Loucy (cell line): ENCODE results near the gene CHTOP.

Source experiments
- CTCF ChIP-seq: fragments of 200-600 bp; sonication (generic); conservative IDR thresholded peaks from 2 replicates; pipeline ENCODE4 v1.5.1; 2014; ENCODE audit warnings: mild to moderate bottlenecking, antibody characterized with exemption, low read length
- EZH2phosphoT487 ChIP-seq: fragments of 200-600 bp; IDR thresholded peaks from 2 replicates; pipeline ENCODE4 v1.6.1; 2018; ENCODE audit warnings: antibody characterized with exemption, mild to moderate bottlenecking, moderate library complexity, borderline replicate concordance

- no peak for TF ChIP-seq CTCF
- no peak for TF ChIP-seq EZH2phosphoT487
These were observed 48.9 kb upstream of the CHTOP start for GRCh38 chr1:153585006-153585405.
